ENCODE results near the gene SHISA9.

The SHISA9 gene

DNA sequence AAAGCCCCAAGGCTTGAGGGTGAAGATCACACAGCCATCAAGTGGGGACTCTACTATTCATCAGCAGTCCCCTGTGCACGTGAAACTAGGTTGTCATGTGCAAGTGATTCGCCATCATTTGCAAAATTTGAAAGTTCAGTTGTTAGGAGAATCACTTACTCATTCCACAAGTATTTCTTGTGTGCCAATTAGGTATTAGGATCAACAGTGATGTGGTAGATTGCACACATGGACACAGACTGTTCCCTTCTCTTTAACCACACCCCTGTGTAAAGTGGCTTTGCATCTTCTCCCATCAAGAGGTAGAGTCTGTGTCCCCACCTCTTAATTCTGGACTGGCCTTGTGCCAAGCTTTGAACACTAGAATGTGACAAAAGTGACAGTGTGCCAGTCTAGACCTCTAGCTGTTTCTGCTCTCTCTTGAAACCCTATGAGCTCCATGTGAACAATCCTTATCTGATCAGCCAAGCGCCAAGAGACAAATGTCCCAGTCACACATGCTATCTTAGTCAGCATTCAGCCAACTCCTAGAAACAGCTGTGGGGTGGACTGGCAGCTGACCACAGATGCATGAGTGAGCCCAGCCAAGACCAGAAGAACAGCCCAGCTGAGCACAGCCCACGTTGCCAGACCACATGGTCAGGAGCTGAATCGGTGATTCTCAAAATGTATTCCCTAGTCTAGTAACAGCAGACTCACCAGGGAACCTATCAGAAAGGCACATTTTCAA is 31.5 kb upstream of the SHISA9 start:
- H3K79me2 ChIP-seq (ENCODE audit: control insufficient read depth, insufficient read depth, low read length, poor library complexity) = no peaks in the 10 kb centered on the region
- peaks cover 4% of the 10 kb centered on the region for H3K9me3 ChIP-seq (ENCODE audit: insufficient read depth, low read depth, low read length)
- no peaks in the 10 kb centered on the region for H3K27me3 ChIP-seq (ENCODE audit: insufficient read depth, low read length)
- no peak overlapping the region for H4K12ac ChIP-seq (ENCODE audit: low read depth, low read length)
- no peak overlapping the region for H4K8ac ChIP-seq (ENCODE audit: low read depth, low read length)
- DNase-seq = no peak
- no peak overlapping the region for H3K9ac ChIP-seq (ENCODE audit: low read length)
- no peak overlapping the region for H3K4me3 ChIP-seq (ENCODE audit: low read depth, low read length)
- no peak overlapping the region for H3K18ac ChIP-seq (ENCODE audit: low read length)
- H4K91ac ChIP-seq (ENCODE audit: low read depth, low read length) = no peak overlapping the region
- H3K27ac ChIP-seq (ENCODE audit: low read depth, low read length) = no peak overlapping the region
- H3K4me1 ChIP-seq (ENCODE audit: control insufficient read depth in 1 of 2, insufficient read depth in 2 of 2, low read length in 2 of 2) = no peaks in the 10 kb centered on the region
- no peaks in the 10 kb centered on the region for H3K79me1 ChIP-seq (ENCODE audit: low read length)
- no peak overlapping the region for H3K14ac ChIP-seq (ENCODE audit: low read length)
- H2AK5ac ChIP-seq (ENCODE audit: low read length) = no peak overlapping the region
- no CpG with 5 or more reads among the region's 5 CpGs for WGBS (ENCODE audit: extremely low coverage, insufficient coverage, insufficient read length)
- no peak overlapping the region for H2BK5ac ChIP-seq (ENCODE audit: low read depth, low read length, poor library complexity)
- H3K36me3 ChIP-seq (ENCODE audit: control insufficient read depth in 1 of 2, insufficient read depth in 2 of 2, low read length in 2 of 2) = no peaks in the 10 kb centered on the region
- no peak overlapping the region for H2BK120ac ChIP-seq (ENCODE audit: insufficient read depth, low read length, poor library complexity)
- no peak overlapping the region for H3K4ac ChIP-seq (ENCODE audit: low read depth, low read length)
- H3K4me2 ChIP-seq (ENCODE audit: low read length) = no peak overlapping the region
- no peak overlapping the region for H2AFZ ChIP-seq (ENCODE audit: insufficient read depth, low read length, poor library complexity)
- H3K23ac ChIP-seq (ENCODE audit: low read length) = no peak overlapping the region
- no peak overlapping the region for H2BK12ac ChIP-seq (ENCODE audit: low read length)

DNA sequence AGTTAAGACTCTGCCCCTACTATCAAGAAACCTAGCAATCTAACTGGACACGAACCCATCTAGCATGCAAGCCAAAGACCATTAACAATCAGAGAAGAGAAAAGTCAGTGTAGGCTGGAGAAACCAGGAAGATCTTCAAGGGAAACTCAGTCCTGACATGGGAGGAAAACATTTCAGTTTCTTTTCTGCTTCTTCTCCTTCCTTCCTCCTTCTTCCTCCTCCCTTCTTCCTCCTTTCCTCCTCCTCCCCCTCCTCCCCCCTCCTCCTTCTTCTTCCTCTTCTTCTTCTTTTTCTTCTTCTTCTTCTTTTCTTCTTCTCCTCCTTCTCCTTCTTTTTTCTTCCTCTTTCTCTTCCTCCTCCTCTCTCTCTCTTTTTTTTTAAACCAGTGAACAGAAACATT is 29.6 kb upstream of the SHISA9 start:
- H4K91ac ChIP-seq (ENCODE audit: low read depth, low read length) = no peak overlapping the region
- H2BK5ac ChIP-seq (ENCODE audit: low read depth, low read length, poor library complexity) = no peak overlapping the region
- no peak overlapping the region for H4K12ac ChIP-seq (ENCODE audit: low read depth, low read length)
- H3K18ac ChIP-seq (ENCODE audit: low read length) = no peak overlapping the region
- H3K4me3 ChIP-seq (ENCODE audit: low read depth, low read length) = no peak overlapping the region
- no peak overlapping the region for H3K27ac ChIP-seq (ENCODE audit: low read depth, low read length)
- no peak overlapping the region for H3K14ac ChIP-seq (ENCODE audit: low read length)
- H3K9ac ChIP-seq (ENCODE audit: low read length) = no peak overlapping the region
- H3K9me3 ChIP-seq (ENCODE audit: insufficient read depth, low read depth, low read length) = peaks cover 4% of the 10 kb centered on the region
- no peak overlapping the region for H3K4ac ChIP-seq (ENCODE audit: low read depth, low read length)
- WGBS (ENCODE audit: extremely low coverage, insufficient coverage, insufficient read length) = no CpG with 5 or more reads among the region's 1 CpG
- no peak overlapping the region for H3K4me2 ChIP-seq (ENCODE audit: low read length)
- no peak overlapping the region for H2BK12ac ChIP-seq (ENCODE audit: low read length)
- H3K27me3 ChIP-seq (ENCODE audit: insufficient read depth, low read length) = no peaks in the 10 kb centered on the region
- H2BK120ac ChIP-seq (ENCODE audit: insufficient read depth, low read length, poor library complexity) = no peak overlapping the region
- H4K8ac ChIP-seq (ENCODE audit: low read depth, low read length) = no peak overlapping the region
- no peaks in the 10 kb centered on the region for H3K36me3 ChIP-seq (ENCODE audit: control insufficient read depth in 1 of 2, insufficient read depth in 2 of 2, low read length in 2 of 2)
- H3K23ac ChIP-seq (ENCODE audit: low read length) = no peak overlapping the region
- no peak for DNase-seq
- H2AFZ ChIP-seq (ENCODE audit: insufficient read depth, low read length, poor library complexity) = no peak overlapping the region
- no peaks in the 10 kb centered on the region for H3K4me1 ChIP-seq (ENCODE audit: control insufficient read depth in 1 of 2, insufficient read depth in 2 of 2, low read length in 2 of 2)
- no peaks in the 10 kb centered on the region for H3K79me1 ChIP-seq (ENCODE audit: low read length)
- no peaks in the 10 kb centered on the region for H3K79me2 ChIP-seq (ENCODE audit: control insufficient read depth, insufficient read depth, low read length, poor library complexity)
- no peak overlapping the region for H2AK5ac ChIP-seq (ENCODE audit: low read length)

DNA sequence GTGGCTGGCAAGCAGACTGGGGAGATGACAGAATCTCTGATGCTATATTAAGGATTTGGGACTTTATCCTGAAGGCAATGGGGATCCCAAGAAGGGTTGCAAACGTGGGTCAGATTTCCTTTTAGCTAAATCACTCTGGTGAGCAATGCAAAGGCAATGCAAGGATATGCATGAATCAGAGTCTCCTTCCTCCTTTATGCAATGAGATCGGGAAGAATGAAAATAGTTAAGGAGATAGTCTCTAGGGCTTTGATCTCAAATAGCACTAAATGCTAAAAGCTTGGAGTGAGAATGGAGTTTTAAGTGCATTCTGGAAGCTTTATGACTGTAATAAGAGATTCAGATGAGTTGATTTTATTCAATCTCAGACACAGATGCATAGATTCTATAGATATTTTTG is 27.2 kb upstream of the SHISA9 start:
- H3K27me3 ChIP-seq (ENCODE audit: insufficient read depth, low read length) = no peaks in the 10 kb centered on the region
- H2AK5ac ChIP-seq (ENCODE audit: low read length) = no peak overlapping the region
- H3K14ac ChIP-seq (ENCODE audit: low read length) = no peak overlapping the region
- H4K91ac ChIP-seq (ENCODE audit: low read depth, low read length) = no peak overlapping the region
- H2BK120ac ChIP-seq (ENCODE audit: insufficient read depth, low read length, poor library complexity) = no peak overlapping the region
- peaks cover 4% of the 10 kb centered on the region for H3K9me3 ChIP-seq (ENCODE audit: insufficient read depth, low read depth, low read length)
- no peak overlapping the region for H3K4me3 ChIP-seq (ENCODE audit: low read depth, low read length)
- no CpG with 5 or more reads among the region's 2 CpGs for WGBS (ENCODE audit: extremely low coverage, insufficient coverage, insufficient read length)
- H2BK5ac ChIP-seq (ENCODE audit: low read depth, low read length, poor library complexity) = no peak overlapping the region
- no peak overlapping the region for H3K4ac ChIP-seq (ENCODE audit: low read depth, low read length)
- H3K79me2 ChIP-seq (ENCODE audit: control insufficient read depth, insufficient read depth, low read length, poor library complexity) = no peaks in the 10 kb centered on the region
- no peak overlapping the region for H2BK12ac ChIP-seq (ENCODE audit: low read length)
- no peak overlapping the region for H3K18ac ChIP-seq (ENCODE audit: low read length)
- no peak overlapping the region for H4K12ac ChIP-seq (ENCODE audit: low read depth, low read length)
- no peak overlapping the region for H3K9ac ChIP-seq (ENCODE audit: low read length)
- no peaks in the 10 kb centered on the region for H3K36me3 ChIP-seq (ENCODE audit: control insufficient read depth in 1 of 2, insufficient read depth in 2 of 2, low read length in 2 of 2)
- no peak overlapping the region for H3K23ac ChIP-seq (ENCODE audit: low read length)
- H4K8ac ChIP-seq (ENCODE audit: low read depth, low read length) = no peak overlapping the region
- H3K27ac ChIP-seq (ENCODE audit: low read depth, low read length) = no peak overlapping the region
- no peak overlapping the region for H3K4me2 ChIP-seq (ENCODE audit: low read length)
- no peaks in the 10 kb centered on the region for H3K4me1 ChIP-seq (ENCODE audit: control insufficient read depth in 1 of 2, insufficient read depth in 2 of 2, low read length in 2 of 2)
- DNase-seq = peak in 1 of 2 donors; percentile 17
- H3K79me1 ChIP-seq (ENCODE audit: low read length) = no peaks in the 10 kb centered on the region
- H2AFZ ChIP-seq (ENCODE audit: insufficient read depth, low read length, poor library complexity) = no peak overlapping the region

- Histone ChIP-seq H2BK120ac (ENCODE audit: insufficient read depth, low read length, poor library complexity) (no peak overlapping the region), H3K4me1 (ENCODE audit: control insufficient read depth in 1 of 2, insufficient read depth in 2 of 2, low read length in 2 of 2) (no peaks in the 10 kb centered on the region), H2AK5ac (ENCODE audit: low read length) (no peak overlapping the region), H3K18ac (ENCODE audit: low read length) (no peak overlapping the region), H4K12ac (ENCODE audit: low read depth, low read length) (no peak overlapping the region), H2AFZ (ENCODE audit: insufficient read depth, low read length, poor library complexity) (no peak overlapping the region), H3K27ac (ENCODE audit: low read depth, low read length) (no peak overlapping the region), H3K36me3 (ENCODE audit: control insufficient read depth in 1 of 2, insufficient read depth in 2 of 2, low read length in 2 of 2) (no peaks in the 10 kb centered on the region), H3K14ac (ENCODE audit: low read length) (no peak overlapping the region), H3K23ac (ENCODE audit: low read length) (no peak overlapping the region), H3K4ac (ENCODE audit: low read depth, low read length) (no peak overlapping the region), H3K27me3 (ENCODE audit: insufficient read depth, low read length) (no peaks in the 10 kb centered on the region), H3K9ac (ENCODE audit: low read length) (no peak overlapping the region), H3K79me2 (ENCODE audit: control insufficient read depth, insufficient read depth, low read length, poor library complexity) (no peaks in the 10 kb centered on the region), H3K4me3 (ENCODE audit: low read depth, low read length) (no peak overlapping the region), H3K79me1 (ENCODE audit: low read length) (no peaks in the 10 kb centered on the region), H4K91ac (ENCODE audit: low read depth, low read length) (no peak overlapping the region), H2BK5ac (ENCODE audit: low read depth, low read length, poor library complexity) (no peak overlapping the region), H3K4me2 (ENCODE audit: low read length) (no peak overlapping the region), H2BK12ac (ENCODE audit: low read length) (no peak overlapping the region), H3K9me3 (ENCODE audit: insufficient read depth, low read depth, low read length) (no peaks in the 10 kb centered on the region), H4K8ac (ENCODE audit: low read depth, low read length) (no peak overlapping the region)
- no CpG with 5 or more reads among the region's 5 CpGs for WGBS (ENCODE audit: extremely low coverage, insufficient coverage, insufficient read length)
- no peak for DNase-seq
Measured at GRCh38 chr16:12876778-12877177, 24.6 kb upstream of the SHISA9 start.

Data from trophoblast cell (in vitro differentiated cells and primary cell).